ENCODE measurements around the gene CEMIP. TPM values are rescaled to one million over a fixed set of nuclear protein-coding genes. Genes with fewer than 3 reads are reported as not detected.

The CEMIP gene
- total and polyA plus RNA-seq, 10 of the 15 experiments (the other 5 are each of a cell fraction or from before 2014, with no cell fraction given): 0.01 to 0.44 (median 0.16) TPM; not detected in 6

- TF ChIP-seq, protein P1, sequence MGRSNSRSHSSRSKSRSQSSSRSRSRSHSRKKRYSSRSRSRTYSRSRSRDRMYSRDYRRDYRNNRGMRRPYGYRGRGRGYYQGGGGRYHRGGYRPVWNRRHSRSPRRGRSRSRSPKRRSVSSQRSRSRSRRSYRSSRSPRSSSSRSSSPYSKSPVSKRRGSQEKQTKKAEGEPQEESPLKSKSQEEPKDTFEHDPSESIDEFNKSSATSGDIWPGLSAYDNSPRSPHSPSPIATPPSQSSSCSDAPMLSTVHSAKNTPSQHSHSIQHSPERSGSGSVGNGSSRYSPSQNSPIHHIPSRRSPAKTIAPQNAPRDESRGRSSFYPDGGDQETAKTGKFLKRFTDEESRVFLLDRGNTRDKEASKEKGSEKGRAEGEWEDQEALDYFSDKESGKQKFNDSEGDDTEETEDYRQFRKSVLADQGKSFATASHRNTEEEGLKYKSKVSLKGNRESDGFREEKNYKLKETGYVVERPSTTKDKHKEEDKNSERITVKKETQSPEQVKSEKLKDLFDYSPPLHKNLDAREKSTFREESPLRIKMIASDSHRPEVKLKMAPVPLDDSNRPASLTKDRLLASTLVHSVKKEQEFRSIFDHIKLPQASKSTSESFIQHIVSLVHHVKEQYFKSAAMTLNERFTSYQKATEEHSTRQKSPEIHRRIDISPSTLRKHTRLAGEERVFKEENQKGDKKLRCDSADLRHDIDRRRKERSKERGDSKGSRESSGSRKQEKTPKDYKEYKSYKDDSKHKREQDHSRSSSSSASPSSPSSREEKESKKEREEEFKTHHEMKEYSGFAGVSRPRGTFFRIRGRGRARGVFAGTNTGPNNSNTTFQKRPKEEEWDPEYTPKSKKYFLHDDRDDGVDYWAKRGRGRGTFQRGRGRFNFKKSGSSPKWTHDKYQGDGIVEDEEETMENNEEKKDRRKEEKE (IDR thresholded peaks at IDR 0.05): no peak
- TF ChIP-seq HDGF (IDR thresholded peaks at IDR 0.05) (no peak), ZNF622 (IDR thresholded peaks at IDR 0.05) (no peak)
- TF ChIP-seq, protein P2, sequence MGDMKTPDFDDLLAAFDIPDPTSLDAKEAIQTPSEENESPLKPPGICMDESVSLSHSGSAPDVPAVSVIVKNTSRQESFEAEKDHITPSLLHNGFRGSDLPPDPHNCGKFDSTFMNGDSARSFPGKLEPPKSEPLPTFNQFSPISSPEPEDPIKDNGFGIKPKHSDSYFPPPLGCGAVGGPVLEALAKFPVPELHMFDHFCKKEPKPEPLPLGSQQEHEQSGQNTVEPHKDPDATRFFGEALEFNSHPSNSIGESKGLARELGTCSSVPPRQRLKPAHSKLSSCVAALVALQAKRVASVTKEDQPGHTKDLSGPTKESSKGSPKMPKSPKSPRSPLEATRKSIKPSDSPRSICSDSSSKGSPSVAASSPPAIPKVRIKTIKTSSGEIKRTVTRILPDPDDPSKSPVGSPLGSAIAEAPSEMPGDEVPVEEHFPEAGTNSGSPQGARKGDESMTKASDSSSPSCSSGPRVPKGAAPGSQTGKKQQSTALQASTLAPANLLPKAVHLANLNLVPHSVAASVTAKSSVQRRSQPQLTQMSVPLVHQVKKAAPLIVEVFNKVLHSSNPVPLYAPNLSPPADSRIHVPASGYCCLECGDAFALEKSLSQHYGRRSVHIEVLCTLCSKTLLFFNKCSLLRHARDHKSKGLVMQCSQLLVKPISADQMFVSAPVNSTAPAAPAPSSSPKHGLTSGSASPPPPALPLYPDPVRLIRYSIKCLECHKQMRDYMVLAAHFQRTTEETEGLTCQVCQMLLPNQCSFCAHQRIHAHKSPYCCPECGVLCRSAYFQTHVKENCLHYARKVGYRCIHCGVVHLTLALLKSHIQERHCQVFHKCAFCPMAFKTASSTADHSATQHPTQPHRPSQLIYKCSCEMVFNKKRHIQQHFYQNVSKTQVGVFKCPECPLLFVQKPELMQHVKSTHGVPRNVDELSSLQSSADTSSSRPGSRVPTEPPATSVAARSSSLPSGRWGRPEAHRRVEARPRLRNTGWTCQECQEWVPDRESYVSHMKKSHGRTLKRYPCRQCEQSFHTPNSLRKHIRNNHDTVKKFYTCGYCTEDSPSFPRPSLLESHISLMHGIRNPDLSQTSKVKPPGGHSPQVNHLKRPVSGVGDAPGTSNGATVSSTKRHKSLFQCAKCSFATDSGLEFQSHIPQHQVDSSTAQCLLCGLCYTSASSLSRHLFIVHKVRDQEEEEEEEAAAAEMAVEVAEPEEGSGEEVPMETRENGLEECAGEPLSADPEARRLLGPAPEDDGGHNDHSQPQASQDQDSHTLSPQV (IDR thresholded peaks at IDR 0.05): no peak
Observed at GRCh38 chr15:80979538-80980200, 200.5 kb downstream of the CEMIP start (continued).

Data from GM12878 (cell line).